GM19324 (cell line): ENCODE data around the gene ZNF516.

Experiments
- ATAC-seq: cut with Tn5 transposase; IDR thresholded peaks from one replicate; pipeline ENCODE4 v1.9.1; 2021; ENCODE audit warnings: mild to moderate bottlenecking, moderate library complexity; ENCODE audit not compliant: unreplicated experiment, low FRiP score

ZNF516 gene

DNA sequence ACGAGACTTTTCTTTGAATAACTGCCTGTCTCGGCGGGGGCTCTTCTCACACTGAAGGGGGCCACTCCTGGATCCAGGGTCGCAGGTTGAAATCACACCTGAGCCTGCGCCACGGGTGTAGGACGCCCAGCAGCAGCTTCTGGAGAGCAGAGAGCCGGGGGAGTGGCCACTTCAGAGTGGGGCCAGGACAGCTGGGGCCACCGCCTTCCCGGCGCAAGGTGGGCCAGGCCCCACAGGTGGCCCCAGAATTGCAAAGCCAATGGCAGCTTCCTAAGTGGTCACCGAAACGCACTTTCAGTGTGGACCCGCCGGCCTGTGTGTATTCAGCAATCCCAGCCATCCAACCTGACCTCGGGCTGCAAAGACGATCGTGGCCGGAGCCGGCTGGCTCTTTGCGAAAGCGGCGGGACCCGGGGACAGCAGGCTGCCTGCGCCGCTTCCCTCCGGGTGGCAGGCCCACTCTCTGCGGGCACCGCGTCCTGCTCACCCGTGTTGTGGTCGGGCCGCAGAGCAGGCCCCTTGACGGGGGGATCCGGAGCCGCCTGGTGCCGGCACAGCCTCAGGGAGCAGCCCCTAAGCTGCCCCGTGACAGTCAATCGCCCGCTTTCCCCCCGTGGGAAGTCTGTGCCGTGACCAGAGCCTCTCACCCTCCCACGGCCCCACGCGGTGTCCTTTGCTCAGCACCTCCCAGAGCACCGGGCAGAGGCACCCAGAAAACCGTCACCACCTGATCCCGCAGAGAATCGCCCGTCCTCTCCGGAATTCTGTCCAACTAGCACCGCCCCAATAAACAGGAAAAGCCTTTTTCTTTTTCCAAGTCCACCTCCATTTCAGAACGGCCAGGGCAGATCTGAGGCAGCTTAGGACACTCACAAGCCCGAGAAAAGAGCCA, 144.7 kb downstream of the ZNF516 start:
- no peak for ATAC-seq

DNA sequence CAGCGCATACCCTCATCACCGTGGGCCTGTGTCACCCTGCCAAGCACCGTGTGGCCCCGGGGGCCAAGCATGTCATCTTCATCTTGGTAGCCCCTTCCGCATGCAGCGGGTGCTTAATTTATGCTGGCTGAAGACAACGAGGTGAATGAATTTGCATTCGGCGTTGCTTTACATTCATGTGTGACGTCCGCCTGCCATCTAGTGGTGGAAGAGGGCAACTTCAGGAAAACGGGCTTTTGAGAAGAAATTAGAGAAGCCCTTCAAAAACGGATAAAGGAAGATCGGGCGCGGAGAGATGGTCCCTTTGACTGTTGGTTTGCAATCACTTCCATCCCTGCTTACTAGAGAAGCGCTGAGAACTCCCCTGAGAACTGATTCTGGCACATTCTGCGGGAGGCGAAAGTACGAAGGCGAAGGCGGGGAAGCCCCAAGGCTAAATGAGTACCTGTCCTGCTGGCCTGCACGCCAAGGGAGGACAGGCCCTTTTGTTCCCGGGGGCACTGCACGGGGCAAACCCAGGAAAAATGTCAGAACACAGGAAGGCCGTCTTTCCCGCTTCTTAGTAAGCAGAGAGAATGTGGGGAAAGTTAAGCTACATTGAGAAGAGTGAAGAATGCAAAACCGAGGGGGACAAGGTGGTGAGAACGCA, 145.9 kb downstream of the ZNF516 start:
- no peak for ATAC-seq

DNA sequence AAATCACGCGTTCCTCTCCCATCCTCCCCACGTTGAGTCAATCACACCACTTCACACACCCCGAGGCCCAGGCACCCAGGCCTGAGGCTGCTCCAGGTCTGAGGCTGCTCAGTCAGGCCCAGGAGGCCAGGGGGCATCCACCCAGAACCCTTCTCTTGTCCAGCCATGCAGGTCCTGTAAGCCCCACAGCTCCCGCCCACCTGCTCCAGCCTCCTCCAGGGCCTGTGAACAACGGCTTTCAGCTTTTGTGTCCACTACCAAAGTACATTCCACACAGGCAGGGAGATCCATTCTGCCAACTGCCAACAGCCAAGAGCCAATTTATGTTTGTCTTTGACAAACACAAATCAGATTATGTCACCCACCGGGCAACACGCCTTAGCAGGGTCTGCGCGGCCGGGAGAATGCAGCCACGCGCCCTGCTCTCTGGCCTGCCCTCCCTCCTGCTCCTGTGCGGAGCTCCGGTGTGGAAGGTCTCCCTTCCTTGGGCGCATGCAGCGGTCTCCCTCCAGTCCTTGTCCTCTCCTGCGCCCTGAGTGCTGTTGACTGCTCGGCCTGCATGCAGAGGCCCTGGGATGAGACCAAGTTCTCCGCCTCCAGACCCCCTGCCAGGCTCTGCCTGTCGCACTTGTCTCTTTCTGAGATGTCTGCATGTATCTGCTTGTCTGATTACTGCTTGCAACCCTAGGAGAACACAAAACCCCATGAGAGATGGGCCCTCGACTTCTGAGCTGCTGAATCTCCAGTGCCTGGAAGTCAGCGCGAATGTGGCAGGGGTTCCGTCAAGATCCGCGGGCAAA, 146.6 kb downstream of the ZNF516 start:
- ATAC-seq = no peak

DNA sequence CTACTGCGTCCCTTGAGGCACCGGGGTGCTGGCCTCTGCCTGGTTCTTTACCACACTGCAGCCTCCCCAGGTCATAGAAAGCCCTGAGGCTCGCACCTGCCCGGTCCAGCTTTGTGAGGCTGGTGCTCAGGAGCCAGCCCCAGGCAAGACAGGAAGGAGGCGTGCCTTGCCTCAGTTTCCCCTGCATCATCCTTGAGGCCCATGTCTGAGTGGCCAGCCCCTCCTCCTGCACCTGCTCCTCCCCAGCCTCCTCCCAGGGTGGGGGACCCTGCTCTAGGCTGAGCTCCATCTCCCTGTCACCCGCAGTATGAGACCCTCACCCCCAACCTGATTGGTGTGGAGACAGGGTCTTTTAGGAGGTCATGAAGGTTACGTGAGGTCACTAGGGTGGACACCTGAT, 147.7 kb downstream of the ZNF516 start:
- ATAC-seq = no peak

DNA sequence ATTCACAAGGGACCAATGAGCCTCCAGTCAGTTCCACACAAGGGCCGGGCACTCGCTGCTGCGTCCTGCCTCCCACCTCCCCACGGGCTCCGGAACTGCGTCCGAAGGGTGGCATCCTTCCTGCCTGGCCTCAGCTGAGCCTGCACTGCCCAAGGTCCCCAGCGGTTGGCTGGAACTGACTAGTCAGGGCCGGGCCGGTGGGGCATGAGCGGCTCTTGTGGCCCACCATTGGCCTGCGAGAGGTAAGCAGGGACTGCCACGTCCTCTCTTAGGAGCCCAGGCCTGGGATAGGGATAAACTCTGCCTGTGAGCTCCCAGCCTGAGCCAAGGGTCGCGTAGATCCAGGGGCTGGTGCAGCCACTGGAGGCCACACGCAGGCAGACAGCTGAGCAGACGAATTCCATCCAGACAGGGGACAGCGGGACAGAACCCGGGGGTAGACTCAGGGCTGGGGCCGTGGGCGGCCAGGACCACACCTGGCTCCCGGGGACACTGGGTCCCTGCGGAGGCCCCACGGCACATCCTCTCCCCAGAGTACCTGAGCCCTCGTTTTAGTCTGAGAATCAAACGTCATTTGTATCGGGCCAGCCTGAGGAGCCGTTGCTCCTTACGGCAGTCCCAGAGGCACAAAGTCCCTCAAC, 148.4 kb downstream of the ZNF516 start:
- ATAC-seq = no peak

DNA sequence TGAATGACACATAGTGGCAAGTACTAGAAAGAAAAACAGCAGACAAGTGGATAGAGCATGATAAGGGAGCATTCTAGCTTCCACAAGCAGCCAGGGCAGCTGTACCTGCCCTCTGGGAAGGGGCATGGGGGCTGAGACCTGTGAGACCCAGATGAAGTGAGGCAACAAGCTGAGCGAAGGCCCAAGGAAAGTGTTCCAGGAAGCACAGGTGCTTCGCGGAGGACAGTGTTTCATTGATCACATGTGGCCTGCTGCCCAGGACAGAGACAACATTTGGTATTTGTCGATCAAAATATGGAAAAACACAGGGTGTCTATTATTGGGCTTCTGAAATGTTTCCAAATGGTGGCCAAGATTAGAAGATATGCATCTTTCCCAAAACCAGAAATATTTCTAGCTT, 149.1 kb downstream of the ZNF516 start:
- no peak for ATAC-seq

DNA sequence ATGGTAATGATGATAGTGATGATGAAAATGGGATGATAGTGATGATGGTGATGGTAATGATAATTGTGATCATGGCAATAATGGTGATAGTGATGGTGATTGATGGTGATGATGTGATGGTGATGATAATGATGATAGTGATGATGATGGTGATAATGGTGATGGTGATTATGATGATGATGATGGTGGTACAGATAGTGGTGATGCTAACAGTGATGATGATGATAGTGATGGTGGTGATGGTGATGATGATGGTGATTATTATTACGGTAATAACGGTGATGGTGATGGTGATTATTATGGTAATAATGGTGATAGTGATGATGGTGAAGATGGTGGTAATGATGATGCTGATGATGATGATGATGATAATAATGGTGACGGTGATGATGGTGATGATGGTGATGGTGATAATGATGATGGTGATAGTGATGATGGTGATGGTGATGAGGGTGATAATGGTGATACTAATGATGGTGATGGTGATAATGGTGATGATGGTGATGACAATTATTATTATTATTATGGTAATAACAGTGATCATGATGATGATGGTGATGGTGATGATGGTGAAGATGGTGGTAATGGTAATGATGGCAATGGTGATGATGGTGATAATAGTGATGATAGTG, 151.0 kb downstream of the ZNF516 start:
- ATAC-seq = no peak

DNA sequence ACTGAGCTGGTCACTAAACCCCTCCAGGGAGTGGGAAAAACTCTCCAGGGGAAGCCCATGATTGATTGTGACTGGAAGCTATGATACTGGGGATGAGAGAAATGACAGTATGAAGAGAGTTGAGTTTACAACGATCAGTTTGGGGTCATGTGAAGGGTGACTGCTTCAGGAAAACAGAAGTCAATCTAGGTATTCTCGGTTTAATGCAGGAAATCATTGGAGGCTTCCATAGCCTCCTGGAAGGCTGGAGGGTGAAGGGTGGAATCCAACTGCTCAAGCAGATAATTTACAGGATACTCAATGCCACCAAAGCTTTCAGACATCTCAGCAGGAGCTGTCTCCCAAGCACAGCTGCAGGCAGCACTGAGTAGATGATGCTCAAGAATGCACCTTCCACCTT, 154.6 kb downstream of the ZNF516 start:
- no peak for ATAC-seq

DNA sequence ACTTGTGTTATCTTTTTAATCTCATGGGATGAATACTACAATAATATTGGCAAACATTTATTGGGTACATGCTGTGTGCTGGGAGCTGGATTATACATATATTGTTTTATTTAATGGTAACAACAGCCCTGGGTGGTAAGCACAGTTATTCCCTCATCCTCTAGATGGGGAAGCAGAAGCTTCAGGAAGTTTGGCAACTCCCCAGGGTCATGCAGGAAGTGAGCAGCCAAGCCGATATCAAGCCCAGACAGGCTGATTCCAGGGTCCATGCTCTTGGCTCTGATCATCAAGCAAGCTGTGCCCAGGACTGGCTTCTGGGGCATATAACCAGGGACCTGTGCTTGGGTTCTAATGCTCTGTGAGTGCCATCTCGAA, 155.8 kb downstream of the ZNF516 start:
- ATAC-seq = no peak

DNA sequence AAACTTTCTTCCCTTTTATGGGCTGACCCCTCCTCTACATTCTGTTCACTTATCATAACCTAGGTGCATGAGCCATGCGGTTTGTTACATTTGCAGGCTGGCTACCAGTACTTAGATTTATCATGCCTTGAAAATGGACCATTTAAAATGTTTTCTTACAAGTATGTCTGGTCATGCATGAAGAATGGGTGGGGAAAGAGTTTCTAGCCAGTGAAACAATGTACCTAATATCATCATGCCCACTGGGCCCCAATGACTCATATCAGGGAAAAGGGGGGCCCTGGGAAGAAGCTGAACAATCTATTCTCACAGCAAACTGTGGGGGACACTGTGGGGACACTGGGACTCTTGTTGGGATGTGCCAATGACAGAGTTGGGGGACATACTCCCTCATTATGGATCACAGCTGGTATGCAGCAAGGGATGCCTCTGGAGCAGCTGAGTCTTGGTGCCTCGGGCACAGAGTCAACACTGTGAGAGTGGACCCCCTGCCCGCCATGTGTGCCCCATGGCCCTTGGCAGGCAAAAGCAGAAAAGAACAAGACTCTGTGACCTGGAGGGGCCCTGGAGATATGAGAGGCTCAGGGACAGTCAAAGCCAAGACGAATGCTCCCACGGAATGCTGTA, 156.3 kb downstream of the ZNF516 start:
- no peak for ATAC-seq

DNA sequence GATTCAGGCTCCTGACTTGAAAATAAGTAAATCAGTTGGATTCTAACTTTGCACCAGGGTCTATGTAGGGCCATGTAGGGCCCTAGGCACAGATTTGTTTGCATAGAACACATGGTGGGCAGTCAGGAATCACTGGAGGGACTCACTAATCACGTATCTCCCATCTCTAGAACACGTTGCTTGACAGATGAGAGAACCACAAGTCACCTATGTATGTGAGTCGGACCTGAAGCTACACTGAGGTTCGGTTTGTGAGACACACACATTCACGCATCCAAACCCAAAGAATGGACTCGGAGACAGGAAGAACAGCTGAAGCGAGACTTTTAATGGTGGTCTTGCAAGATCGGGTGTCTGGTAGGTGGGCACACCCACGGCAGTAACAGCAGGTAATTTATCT, 157.0 kb downstream of the ZNF516 start:
- no peak for ATAC-seq

DNA sequence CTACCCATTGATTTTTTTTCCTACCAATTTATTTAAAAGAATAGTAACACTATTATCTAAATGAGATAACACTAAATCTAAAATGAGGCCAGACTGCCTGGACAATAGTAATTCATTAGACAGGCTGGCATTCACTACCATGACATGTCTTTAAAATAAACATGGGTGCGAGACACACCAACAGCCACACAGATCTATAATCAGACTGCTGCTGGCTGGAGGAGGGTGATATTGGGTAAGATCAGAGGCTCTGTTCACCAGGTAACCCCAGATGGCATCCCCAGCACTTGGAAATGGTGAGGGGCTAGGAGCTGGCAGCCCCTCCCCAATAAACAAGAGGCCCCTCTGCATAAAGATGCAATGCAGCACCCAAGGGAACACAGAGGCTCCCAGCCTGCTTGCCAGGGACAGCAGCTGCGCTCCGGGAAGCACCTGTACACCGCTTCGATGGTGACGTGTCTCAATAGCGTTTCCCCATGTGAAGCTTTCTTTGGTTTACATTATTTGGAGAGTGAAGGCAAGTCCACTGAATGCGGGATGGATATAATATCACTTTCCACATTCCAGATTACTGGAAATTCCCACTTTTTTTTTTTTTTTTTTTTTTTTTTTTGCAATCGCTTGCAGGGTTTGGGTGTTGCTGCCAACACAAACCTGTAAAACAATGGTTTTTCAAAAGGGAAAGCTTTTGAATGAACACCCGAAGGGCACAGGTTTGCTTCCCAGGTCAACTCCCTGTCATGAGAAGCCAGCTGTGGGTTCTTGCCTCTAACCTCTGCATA, 159.0 kb downstream of the ZNF516 start:
- ATAC-seq = no peak

DNA sequence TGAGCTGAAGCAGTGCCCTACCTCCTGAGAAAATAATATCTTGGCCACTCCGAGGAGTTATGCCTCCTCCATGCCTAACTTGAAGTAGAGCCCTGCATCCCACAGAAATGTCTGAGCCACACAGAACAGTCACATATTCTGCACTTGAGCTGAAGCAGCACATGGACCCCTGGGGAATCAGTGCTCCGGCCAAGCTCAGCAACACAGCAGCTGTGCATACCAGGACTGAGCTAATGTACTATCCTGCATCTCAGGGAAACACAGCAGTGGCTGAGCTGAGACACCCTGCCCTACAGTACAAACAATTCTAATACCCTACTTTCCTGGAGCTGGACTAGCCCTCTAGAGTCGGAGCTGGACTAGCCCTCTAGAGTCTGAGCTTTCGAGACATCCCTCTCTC, 166.9 kb downstream of the ZNF516 start:
- no peak for ATAC-seq

DNA sequence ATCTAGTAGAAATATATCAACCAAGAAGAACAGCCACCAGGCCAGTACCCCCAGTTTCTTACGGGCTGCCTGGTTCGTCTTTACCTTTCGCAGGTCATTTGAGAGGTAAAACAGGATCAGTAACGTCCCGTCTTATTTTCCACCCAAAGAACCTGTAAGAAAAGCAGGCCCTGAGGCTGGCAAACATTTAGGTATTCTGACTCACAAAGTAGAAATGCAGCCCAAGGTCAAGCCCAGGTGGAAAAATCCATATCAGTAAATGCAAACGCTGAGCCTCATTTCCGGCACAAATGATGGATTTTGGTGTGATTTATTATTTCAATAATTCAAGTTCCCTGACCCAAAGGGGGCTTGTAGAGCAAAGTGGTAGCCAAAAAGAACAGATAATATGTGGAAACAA, 171.2 kb downstream of the ZNF516 start:
- no peak for ATAC-seq

DNA sequence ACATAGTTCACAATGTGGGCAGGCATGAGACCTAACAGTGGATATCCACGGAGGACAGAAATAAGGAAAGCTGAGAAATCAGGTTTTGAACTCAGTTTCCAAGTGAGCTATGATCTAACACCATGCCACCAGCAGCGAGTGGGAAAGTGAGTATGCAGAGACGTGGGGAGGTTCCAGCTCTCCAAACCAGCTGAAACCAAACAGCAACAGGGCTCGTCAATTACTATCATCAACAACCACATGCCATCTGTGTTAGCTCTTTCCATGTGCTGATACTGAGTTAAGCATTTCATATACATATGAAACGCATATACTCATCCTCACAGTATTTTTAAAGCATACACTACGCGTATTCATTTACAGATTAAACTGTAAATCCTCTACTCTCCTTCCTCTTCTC, 172.4 kb downstream of the ZNF516 start:
- ATAC-seq = no peak

DNA sequence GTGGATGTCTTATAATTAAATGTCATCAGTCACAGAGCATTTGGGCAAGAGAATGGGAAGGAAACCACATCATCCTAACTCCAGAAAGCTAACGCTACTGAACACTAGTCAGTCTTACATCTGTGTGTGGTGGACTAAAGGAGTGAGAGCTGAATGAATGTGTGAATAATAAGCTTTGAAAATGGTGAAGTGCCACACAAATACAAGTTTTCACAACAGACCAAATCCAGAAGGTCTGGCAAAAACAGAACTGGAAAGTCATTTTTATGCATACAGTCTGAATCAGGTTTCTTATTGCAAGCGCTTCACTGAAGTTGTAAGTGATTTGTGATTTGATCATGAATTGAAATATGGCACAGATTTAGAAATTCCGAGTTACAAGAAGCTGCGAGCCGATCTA, 175.7 kb downstream of the ZNF516 start:
- no peak for ATAC-seq

DNA sequence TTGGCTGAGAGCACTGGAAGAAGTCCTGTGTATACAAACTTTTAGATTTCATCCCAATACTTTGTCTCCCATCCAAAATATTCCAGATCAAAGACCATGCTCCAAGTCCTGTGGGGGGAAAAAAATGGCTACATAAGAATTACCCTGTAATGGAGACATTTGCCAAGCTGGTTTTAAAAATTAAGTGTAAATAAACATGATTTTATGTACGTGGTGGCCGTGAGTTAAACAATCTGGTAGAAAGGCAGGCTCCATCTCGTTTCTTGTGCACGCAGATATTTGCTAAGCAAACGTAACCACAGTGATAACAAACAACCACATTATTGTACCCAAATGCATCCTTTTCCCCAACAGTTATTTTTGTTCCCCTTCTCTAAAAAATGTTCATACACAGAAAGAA, 176.4 kb downstream of the ZNF516 start:
- no peak for ATAC-seq

DNA sequence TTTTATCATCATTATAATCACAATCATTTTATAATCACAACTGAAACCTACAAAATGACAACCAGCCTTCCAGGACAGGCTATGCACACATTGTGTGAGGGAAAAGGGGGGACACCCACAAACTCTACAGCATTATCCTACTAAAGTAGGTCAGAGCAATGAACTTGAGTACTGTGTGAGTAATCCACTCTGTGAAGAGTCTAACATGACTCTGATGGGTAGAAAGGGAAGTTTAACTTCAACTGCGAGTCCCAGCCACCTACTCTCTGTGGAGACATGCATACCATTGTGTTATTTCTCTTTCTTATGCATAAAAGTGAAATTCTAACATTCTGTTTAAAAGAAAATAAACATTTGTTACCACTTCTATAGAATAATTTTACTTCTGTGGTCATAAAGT, 177.9 kb downstream of the ZNF516 start:
- no peak for ATAC-seq

DNA sequence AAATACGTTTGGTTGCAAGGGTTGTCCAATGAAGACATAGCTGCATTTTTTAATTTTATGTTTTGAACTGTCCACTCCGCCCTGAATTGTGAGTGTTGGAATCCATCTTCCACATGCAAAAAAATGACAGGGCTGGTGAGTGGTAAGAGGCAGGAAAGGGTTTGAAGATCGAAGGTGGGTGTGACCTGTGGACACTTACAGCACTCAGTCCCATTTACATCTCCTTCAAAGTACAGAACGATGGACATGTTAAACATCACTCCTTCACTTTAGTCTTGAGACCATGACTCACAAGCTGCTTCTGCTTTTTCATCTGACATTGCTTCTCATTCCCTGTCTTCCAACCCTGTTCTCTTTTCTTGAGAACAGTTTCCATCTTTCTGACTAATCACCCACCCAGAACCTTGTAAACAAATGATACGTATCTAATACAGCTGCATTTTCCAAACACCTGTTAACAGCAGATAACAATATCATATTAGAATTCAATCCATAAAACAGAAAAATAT, 179.3 kb downstream of the ZNF516 start:
- ATAC-seq = no peak
